Measurements from ENCODE around the gene CUBN. TPM values are rescaled to one million over a fixed set of nuclear protein-coding genes. Genes with fewer than 3 reads are reported as not detected.
"Not testable (repeated sequence)": the region's sequence is repeated elsewhere in the genome, so short reads cannot be mapped to it uniquely, and the experiment has no call there.

CUBN gene
- total RNA-seq, 4 donors from 2014 or later = 0.37 to 1.5 (median 1.1) TPM

GRCh38 chr10:16828114-16828568 lies 301.5 kb downstream of the CUBN start:
- Histone ChIP-seq H3K4me3 (no peak overlapping the region), H3K27me3 (no peaks in the 10 kb centered on the region), H3K27ac (peak overlapping the region in 2 of 4 donors; percentile 13 to 15), H3K4me1 (peaks cover 0 to 19% (median 5%) of the 10 kb centered on the region in 4 donors), H3K9me3 (no peaks in the 10 kb centered on the region), H3K36me3 (no peaks in the 10 kb centered on the region)
- WGBS, 2 donors (ENCODE audit: low coverage in 1 of 2) = 9% methylated on average over 7 to 11 of the region's 11 CpGs
- intact Hi-C loops (cut with DNase I; ENCODE audit: low total_unique reads) (no loop called here), in situ Hi-C loops (cut with MboI; ENCODE audit: low pct_ligation_motif_present in 1 of 4, low pct_unique_long_range_greater_than_20kb in 1 of 4, low sequenced_read_pairs in 3 of 4) (loop anchor here (25.0 kb wide), 1 partner anchor 609 kb away; no protein-coding TSS in a partner anchor)
- DNase-seq = peak; percentile 59
- TF ChIP-seq POLR2A (IDR thresholded peaks at IDR 0.05) = no peak
- TF ChIP-seq EP300 (IDR thresholded peaks at IDR 0.05; ENCODE audit: low read depth) = no peak
- TF ChIP-seq CTCF (IDR thresholded peaks at IDR 0.05) = peak; percentile 53 to 68 (median 63)

- intact Hi-C loops (cut with DNase I; ENCODE audit: low total_unique reads); H3K4me3 ChIP-seq; H3K27me3 ChIP-seq; H3K36me3 ChIP-seq; H3K27ac ChIP-seq; H3K9me3 ChIP-seq; DNase-seq: not testable (repeated sequence)
- H3K4me1 ChIP-seq = peaks cover 0 to 17% (median 4%) of the 10 kb centered on the region in 4 donors
- WGBS, 2 donors (ENCODE audit: low coverage in 1 of 2) = 66% methylated on average over 8 of the region's 8 CpGs; no CpG with 5 or more reads in 1 of the 2 donors
- in situ Hi-C loops (cut with MboI; ENCODE audit: low pct_ligation_motif_present in 1 of 4, low pct_unique_long_range_greater_than_20kb in 1 of 4, low sequenced_read_pairs in 3 of 4) = loop anchor here (25.0 kb wide), 1 partner anchor 610 kb away; no protein-coding TSS in a partner anchor
These were observed 302.1 kb downstream of the CUBN start for GRCh38 chr10:16827474-16827873.

- intact Hi-C loops (cut with DNase I; ENCODE audit: low total_unique reads) = no loop called here
These were observed 306.8 kb downstream of the CUBN start for GRCh38 chr10:16822726-16823360.

GRCh38 chr10:16822027-16822426 lies 307.6 kb downstream of the CUBN start:
- H3K27me3 ChIP-seq = no peaks in the 10 kb centered on the region
- no peak for DNase-seq
- no peak overlapping the region for H3K4me3 ChIP-seq
- in situ Hi-C loops (cut with MboI; ENCODE audit: low pct_ligation_motif_present in 1 of 4, low pct_unique_long_range_greater_than_20kb in 1 of 4, low sequenced_read_pairs in 3 of 4) = loop anchor here in 1 of 4 donors (25.0 kb wide), 1 partner anchor 815 kb away; the partner anchor contains the start of gene STAM
- H3K4me1 ChIP-seq = peaks cover 0 to 6% (median 2%) of the 10 kb centered on the region in 4 donors
- 82 to 87% methylated on average over 2 of the region's 2 CpGs for WGBS, 2 donors (ENCODE audit: low coverage in 1 of 2)
- no peak overlapping the region for H3K27ac ChIP-seq
- H3K9me3 ChIP-seq = peaks cover 4 to 7% of the 10 kb centered on the region in 2 donors
- TF ChIP-seq CTCF (IDR thresholded peaks at IDR 0.05) (no peak), POLR2A (IDR thresholded peaks at IDR 0.05) (no peak), POLR2AphosphoS5 (IDR thresholded peaks at IDR 0.05) (no peak), EP300 (IDR thresholded peaks at IDR 0.05; ENCODE audit: low read depth) (no peak)
- H3K36me3 ChIP-seq = no peaks in the 10 kb centered on the region
- intact Hi-C loops (cut with DNase I; ENCODE audit: low total_unique reads) = no loop called here

More at GRCh38 chr10:16822726-16823360, 306.8 kb downstream of the CUBN start:
- Histone ChIP-seq H3K4me1 (peaks cover 0 to 6% (median 2%) of the 10 kb centered on the region in 4 donors), H3K9me3 (peaks cover 4 to 7% of the 10 kb centered on the region in 2 donors), H3K4me3 (no peak overlapping the region), H3K36me3 (no peaks in the 10 kb centered on the region), H3K27ac (no peak overlapping the region), H3K27me3 (no peaks in the 10 kb centered on the region)
- in situ Hi-C loops (cut with MboI; ENCODE audit: low pct_ligation_motif_present in 1 of 4, low pct_unique_long_range_greater_than_20kb in 1 of 4, low sequenced_read_pairs in 3 of 4) = loop anchor here in 1 of 4 donors (25.0 kb wide), 1 partner anchor 814 kb away; the partner anchor contains the start of gene STAM
- DNase-seq = no peak
- 91% methylated on average over 4 of the region's 4 CpGs; no CpG with 5 or more reads in 1 of the 2 donors for WGBS, 2 donors (ENCODE audit: low coverage in 1 of 2)
- TF ChIP-seq POLR2A (IDR thresholded peaks at IDR 0.05) = no peak
- no peak for TF ChIP-seq POLR2AphosphoS5 (IDR thresholded peaks at IDR 0.05)
- TF ChIP-seq CTCF (IDR thresholded peaks at IDR 0.05) = no peak

Data from transverse colon (tissue), 4 donors.